HFFc6 (cell line): Measurements from ENCODE around the gene KRTAP10-1. TPM values are rescaled to one million over a fixed set of nuclear protein-coding genes. Genes with fewer than 3 reads are reported as not detected.

Experiments
- DNase-seq: peaks from one replicate; pipeline ENCODE4 v3.0.0-alpha.2; 2018
- H3K27ac Mint-ChIP-seq: 2 replicates; pipeline ENCODE4 v1.8.0; 2020; ENCODE audit warnings: mild to moderate bottlenecking, mixed read lengths
- H3K27me3 Mint-ChIP-seq: 2 replicates; pipeline ENCODE4 v1.8.0; 2021; ENCODE audit warnings: mild to moderate bottlenecking, moderate library complexity, mixed read lengths; ENCODE audit not compliant: insufficient read depth
- H3K36me3 Mint-ChIP-seq: 2 replicates; pipeline ENCODE4 v1.8.0; 2021; ENCODE audit warnings: low read depth, mixed read lengths
- H3K4me1 Mint-ChIP-seq: 2 replicates; pipeline ENCODE4 v1.8.0; 2020; ENCODE audit warnings: low read depth, mixed read lengths
- H3K4me3 Mint-ChIP-seq: 2 replicates; pipeline ENCODE4 v1.8.0; 2020; ENCODE audit warnings: mild to moderate bottlenecking, moderate library complexity, mixed read lengths
- H3K9me3 Mint-ChIP-seq: 2 replicates; pipeline ENCODE4 v1.8.0; 2020; ENCODE audit warnings: mild to moderate bottlenecking, mixed read lengths
- total RNA-seq, 6 experiments: library from RNA; stranded (reverse); fragmentation: NEBNext Ultra II Directional; extraction: Animal tissue kit (Norgen Biotek cat#: 25700); gene quantifications; 2 replicates in 1 of 6; 3 replicates in 5 of 6; pipeline ENCODE4 v1.2.3, GENCODE V29; 2021
- TF ChIP-seq, protein P1 (sequence below): fragments of 200-600 bp; sonication (generic); IDR thresholded peaks from 2 replicates; pipeline ENCODE4 v1.5.0; 2021; ENCODE audit warnings: antibody characterized with exemption, mild to moderate bottlenecking

Gene KRTAP10-1
- total RNA-seq, 6 experiments from 2014 or later: not detected

DNA sequence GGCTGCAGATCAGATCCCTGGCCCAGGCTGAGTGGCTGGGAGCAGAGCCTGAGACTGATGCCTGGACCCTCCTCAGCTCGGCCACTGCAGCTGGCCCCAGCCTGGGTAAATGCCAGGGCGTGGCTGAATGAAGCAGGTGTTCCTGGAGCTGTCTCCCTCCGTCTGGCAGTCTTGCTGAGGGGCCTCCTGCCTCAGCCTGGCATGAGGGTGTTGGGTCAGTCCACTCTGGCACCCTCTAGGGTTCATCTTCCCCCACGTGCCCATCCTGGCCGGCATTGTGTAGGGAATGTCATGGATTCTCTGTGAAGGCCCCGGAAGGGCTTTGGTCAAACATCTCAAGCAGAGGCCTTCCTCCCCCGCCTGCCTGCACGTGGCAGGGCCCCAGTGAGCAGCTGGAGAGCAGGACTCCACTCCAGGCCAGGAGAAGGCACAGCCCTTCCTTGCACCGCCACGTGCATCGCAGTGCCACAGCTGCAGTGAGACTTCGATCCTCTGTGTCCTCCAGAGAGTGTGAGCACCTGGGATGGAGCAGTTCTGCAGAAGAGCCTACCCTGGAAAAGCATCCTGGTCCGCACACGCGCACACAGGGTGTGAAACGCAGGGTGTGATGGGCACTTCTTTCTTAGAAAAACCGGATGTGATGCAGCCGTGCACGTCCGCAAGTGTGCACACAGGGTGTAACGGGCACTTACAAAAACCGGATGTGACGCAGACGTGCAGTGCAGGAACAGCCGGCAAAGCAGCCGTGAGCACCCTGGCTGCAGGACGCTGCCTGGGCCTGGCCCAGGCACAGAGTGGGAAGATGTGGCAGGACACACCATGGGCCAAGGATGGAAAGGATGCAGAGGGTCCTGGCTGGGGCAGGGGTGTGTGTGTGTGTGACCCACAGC is 28.9 kb upstream of the KRTAP10-1 start:
- peaks cover 5% of the 10 kb centered on the region; the same call in 1 of the 2 replicates for H3K36me3 Mint-ChIP-seq

DNA sequence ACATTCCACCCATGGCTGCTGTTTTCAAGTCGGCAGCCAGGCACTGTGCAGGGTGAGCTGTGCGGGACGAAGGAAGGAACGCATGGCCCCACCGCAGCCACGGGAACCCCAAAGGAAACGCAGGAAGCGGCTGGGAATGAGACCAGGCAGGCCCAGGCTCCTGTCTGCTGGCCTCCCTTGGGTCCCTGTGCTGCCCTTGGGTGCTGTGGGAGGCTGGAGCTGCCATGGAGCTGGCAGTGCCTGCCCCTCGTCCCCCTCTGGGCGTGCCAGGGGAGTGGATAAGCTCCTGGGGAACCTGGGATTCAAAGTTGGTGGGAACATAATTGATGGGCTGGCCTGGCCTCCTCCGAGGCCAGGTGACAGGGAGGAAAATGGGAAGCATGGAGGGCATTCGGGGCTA is 28.3 kb upstream of the KRTAP10-1 start:
- Mint-ChIP-seq H3K4me3 (no peak overlapping the region), H3K27ac (no peak overlapping the region), H3K27me3 (peaks cover 5% of the 10 kb centered on the region), H3K4me1 (no peaks in the 10 kb centered on the region; the same call in 1 of the 2 replicates), H3K9me3 (peaks cover 46% of the 10 kb centered on the region), H3K36me3 (peaks cover 5% of the 10 kb centered on the region; the same call in 1 of the 2 replicates)
- TF ChIP-seq, protein P1, sequence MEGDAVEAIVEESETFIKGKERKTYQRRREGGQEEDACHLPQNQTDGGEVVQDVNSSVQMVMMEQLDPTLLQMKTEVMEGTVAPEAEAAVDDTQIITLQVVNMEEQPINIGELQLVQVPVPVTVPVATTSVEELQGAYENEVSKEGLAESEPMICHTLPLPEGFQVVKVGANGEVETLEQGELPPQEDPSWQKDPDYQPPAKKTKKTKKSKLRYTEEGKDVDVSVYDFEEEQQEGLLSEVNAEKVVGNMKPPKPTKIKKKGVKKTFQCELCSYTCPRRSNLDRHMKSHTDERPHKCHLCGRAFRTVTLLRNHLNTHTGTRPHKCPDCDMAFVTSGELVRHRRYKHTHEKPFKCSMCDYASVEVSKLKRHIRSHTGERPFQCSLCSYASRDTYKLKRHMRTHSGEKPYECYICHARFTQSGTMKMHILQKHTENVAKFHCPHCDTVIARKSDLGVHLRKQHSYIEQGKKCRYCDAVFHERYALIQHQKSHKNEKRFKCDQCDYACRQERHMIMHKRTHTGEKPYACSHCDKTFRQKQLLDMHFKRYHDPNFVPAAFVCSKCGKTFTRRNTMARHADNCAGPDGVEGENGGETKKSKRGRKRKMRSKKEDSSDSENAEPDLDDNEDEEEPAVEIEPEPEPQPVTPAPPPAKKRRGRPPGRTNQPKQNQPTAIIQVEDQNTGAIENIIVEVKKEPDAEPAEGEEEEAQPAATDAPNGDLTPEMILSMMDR: no peak
- DNase-seq: no peak

More for the DNA sequence above, 28.9 kb upstream of the KRTAP10-1 start:
- Mint-ChIP-seq H3K27me3 (peaks cover 5% of the 10 kb centered on the region), H3K27ac (no peak overlapping the region), H3K4me1 (no peaks in the 10 kb centered on the region; the same call in 1 of the 2 replicates), H3K4me3 (no peak overlapping the region), H3K9me3 (peaks cover 47% of the 10 kb centered on the region)
- no peak for DNase-seq
- TF ChIP-seq, protein P1: no peak

- Mint-ChIP-seq H3K9me3 (peaks cover 41% of the 10 kb centered on the region), H3K27me3 (peaks cover 3% of the 10 kb centered on the region; the same call in 1 of the 2 replicates), H3K27ac (no peak overlapping the region), H3K36me3 (peaks cover 5% of the 10 kb centered on the region; the same call in 1 of the 2 replicates), H3K4me1 (no peaks in the 10 kb centered on the region; the same call in 1 of the 2 replicates), H3K4me3 (no peak overlapping the region)
- DNase-seq: no peak
- TF ChIP-seq, protein P1: no peak
These were observed 27.6 kb upstream of the KRTAP10-1 start for GRCh38 chr21:44567481-44568171.

DNA sequence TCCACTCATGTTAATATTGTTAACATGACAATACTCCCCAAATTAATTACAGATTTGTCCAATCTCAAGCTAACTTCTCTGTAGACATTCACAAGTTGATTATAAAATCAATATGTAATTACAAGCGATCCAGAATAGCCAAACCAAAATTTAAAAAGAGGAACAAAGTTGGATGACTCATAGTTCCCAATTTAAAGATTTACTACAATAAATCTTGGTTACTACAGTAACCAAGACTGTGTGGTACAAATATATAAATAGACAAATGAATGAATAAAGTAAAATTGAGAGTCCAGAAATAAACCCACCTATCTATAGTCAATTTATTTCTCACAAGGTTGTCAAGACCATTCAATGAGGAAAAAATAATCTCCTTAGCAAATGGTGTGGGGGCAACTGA is 26.4 kb upstream of the KRTAP10-1 start:
- TF ChIP-seq, protein P1: no peak
- Mint-ChIP-seq H3K4me1 (no peaks in the 10 kb centered on the region), H3K4me3 (no peak overlapping the region), H3K36me3 (peaks cover 2% of the 10 kb centered on the region; the same call in 1 of the 2 replicates), H3K9me3 (peaks cover 31% of the 10 kb centered on the region), H3K27me3 (peaks cover 3% of the 10 kb centered on the region), H3K27ac (no peak overlapping the region)
- no peak for DNase-seq

DNA sequence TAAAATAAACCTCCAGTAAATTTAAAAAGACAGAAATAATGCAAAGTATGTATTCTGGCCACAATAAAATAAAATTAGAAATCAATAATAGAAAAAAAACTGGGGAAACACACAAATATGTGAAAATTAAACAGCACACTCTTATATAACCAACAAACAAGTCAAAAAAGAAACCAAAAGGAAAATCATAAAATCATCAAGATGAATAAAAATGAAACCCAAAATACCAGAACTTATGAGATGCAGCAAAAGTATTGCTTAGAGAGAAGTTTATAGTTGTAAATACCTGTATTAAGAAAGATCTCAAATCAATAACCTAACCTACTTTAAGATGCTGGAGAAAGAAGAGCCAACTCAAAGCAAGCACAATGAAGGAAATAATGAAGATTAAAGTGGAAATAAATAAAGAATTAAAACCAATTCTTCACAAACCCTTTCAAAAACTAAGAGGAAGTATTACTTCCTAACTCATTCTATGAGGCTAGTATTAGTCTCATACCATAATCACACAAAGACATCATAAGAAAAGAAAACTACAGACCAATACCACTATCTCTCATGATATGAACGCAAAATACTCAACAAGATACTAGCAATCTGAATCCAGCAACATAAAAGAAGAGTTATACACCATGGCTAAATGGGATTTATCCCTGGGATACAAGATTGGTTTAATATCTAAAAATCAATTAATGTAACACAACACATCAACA is 25.0 kb upstream of the KRTAP10-1 start:
- Mint-ChIP-seq H3K27me3 (peaks cover 3% of the 10 kb centered on the region), H3K36me3 (no peaks in the 10 kb centered on the region), H3K9me3 (peaks cover 17% of the 10 kb centered on the region), H3K4me3 (no peak overlapping the region), H3K4me1 (no peaks in the 10 kb centered on the region), H3K27ac (no peak overlapping the region)
- TF ChIP-seq, protein P1: no peak
- no peak for DNase-seq
